ENCODE measurements around the gene CSNK1A1L. TPM values are rescaled to one million over a fixed set of nuclear protein-coding genes. Genes with fewer than 3 reads are reported as not detected.

Gene CSNK1A1L
- total and polyA plus RNA-seq, 2 of the 13 experiments (the other 11 are each of a cell fraction or from before 2014, with no cell fraction given) = not detected

- TF ChIP-seq ZNF280D (CRISPR knock-in tag; IDR thresholded peaks at IDR 0.05) (no peak), TBX3 (IDR thresholded peaks at IDR 0.05; ENCODE audit: borderline replicate concordance) (no peak), THYN1 (CRISPR knock-in tag; IDR thresholded peaks at IDR 0.05; ENCODE audit: borderline replicate concordance, low read depth) (no peak)
- TF ChIP-seq, protein P1, sequence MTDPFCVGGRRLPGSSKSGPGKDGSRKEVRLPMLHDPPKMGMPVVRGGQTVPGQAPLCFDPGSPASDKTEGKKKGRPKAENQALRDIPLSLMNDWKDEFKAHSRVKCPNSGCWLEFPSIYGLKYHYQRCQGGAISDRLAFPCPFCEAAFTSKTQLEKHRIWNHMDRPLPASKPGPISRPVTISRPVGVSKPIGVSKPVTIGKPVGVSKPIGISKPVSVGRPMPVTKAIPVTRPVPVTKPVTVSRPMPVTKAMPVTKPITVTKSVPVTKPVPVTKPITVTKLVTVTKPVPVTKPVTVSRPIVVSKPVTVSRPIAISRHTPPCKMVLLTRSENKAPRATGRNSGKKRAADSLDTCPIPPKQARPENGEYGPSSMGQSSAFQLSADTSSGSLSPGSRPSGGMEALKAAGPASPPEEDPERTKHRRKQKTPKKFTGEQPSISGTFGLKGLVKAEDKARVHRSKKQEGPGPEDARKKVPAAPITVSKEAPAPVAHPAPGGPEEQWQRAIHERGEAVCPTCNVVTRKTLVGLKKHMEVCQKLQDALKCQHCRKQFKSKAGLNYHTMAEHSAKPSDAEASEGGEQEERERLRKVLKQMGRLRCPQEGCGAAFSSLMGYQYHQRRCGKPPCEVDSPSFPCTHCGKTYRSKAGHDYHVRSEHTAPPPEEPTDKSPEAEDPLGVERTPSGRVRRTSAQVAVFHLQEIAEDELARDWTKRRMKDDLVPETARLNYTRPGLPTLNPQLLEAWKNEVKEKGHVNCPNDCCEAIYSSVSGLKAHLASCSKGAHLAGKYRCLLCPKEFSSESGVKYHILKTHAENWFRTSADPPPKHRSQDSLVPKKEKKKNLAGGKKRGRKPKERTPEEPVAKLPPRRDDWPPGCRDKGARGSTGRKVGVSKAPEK (CRISPR knock-in tag; IDR thresholded peaks at IDR 0.05; ENCODE audit: borderline replicate concordance) = no peak
These were observed 8.4 kb downstream of the CSNK1A1L start (continued) for GRCh38 chr13:37097076-37097475.

DNA sequence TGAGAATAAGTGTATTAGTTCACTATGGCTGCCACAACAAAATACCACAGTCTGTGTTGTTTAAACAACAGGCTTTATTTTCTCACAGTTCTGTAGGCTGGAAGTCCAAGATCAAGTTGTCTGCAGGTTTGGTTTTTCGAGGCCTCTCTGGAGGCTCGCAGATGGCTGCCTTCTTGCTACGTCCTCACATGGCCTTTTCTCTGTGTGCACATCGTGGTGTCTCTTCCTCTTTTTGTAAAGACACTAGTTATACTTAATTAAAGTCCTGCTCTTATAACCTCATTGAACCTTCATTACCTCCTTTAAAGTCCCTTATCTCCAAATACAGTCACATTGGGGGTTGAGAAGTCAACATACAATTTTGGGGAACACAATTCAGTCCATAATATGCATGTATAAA is 10.6 kb downstream of the CSNK1A1L start:
- no peak for FAIRE-seq
- peaks cover 0 to 8% of the 10 kb centered on the region in 2 experiments; a peak in 1 of 5 replicates for H3K27me3 ChIP-seq (ENCODE audit: control insufficient read depth in 1 of 2, insufficient read depth in 2 of 2, low read length in 2 of 2)
- intact Hi-C loops (cut with micrococcal nuclease; ENCODE audit: unreplicated experiment) = no loop called here

More for the DNA sequence above, 10.6 kb downstream of the CSNK1A1L start:
- Histone ChIP-seq H3K4me2 (ENCODE audit: low read depth, low read length) (no peak overlapping the region), H3K79me2 (ENCODE audit: insufficient read depth, low read length) (no peaks in the 10 kb centered on the region), H3K27ac (ENCODE audit: extremely low read length, insufficient read depth, low read length) (no peak overlapping the region), H3K4me1 (ENCODE audit: insufficient read depth, low read length) (no peaks in the 10 kb centered on the region), H2AFZ (ENCODE audit: low read length) (no peak overlapping the region), H3K9me3 (ENCODE audit: low read length) (no peaks in the 10 kb centered on the region), H3K4me3 (replicated peaks in 1 of 3; ENCODE audit: insufficient read depth in 1 of 3, low read depth in 2 of 3, low read length in 3 of 3) (no peak overlapping the region), H4K20me1 (ENCODE audit: insufficient read depth, low read length) (no peaks in the 10 kb centered on the region), H3K9ac (ENCODE audit: insufficient read depth, low read depth, low read length) (no peak overlapping the region), H3K36me3 (replicated peaks in 1 of 2; ENCODE audit: control insufficient read depth in 1 of 2, insufficient read depth in 2 of 2, low read length in 2 of 2) (no peaks in the 10 kb centered on the region)
- in situ Hi-C loops (cut with HindIII; ENCODE audit: extremely low pct_ligation_motif_present, low pct_unique_long_range_greater_than_20kb) = no loop called here
- no peak for ATAC-seq
- ChIA-PET POLR2A (no interaction called here), CTCF (ENCODE audit: low intra/inter-chr PET ratio, low total read pairs) (no interaction called here)
- no peak for DNase-seq (ENCODE audit: low spot score)
- 16% methylated on average over 4 of the region's 4 CpGs for WGBS (ENCODE audit: low lambda C conversion rate)
- BruUV-seq (replicated peaks) = no TSS peak
- TF ChIP-seq SNAPC4 (CRISPR knock-in tag; IDR thresholded peaks at IDR 0.05) = no peak
- no peak for TF ChIP-seq NR2F2 (IDR thresholded peaks at IDR 0.05; ENCODE audit: borderline replicate concordance, low read depth)
- no peak for TF ChIP-seq ZNF709 (CRISPR knock-in tag; IDR thresholded peaks at IDR 0.05)
